DND-41 (cell line): Measurements from ENCODE around the gene MRPL49.
"Not testable (repeated sequence)": the region's sequence is repeated elsewhere in the genome, so short reads cannot be mapped to it uniquely, and the experiment has no call there.

Source experiments
- ATAC-seq: fragments of 200-7000 bp; cut with Tn5 transposase; 3 replicates; pipeline ENCODE4 v1.9.1; 2021; ENCODE audit warnings: low read depth; ENCODE audit not compliant: insufficient read depth
- DNase-seq: peaks from one replicate; pipeline ENCODE4 v3.0.0-alpha.2; 2020
- H2AFZ ChIP-seq: 2 replicates; pipeline ENCODE4 v1.6.0; 2012; ENCODE audit warnings: low read depth, low read length
- H3K27ac ChIP-seq: 2 replicates; pipeline ENCODE4 v1.5.1; 2012; ENCODE audit warnings: low read length, inconsistent platforms
- H3K27me3 ChIP-seq: fragments of 200-600 bp; sonication (generic); 2 replicates; pipeline ENCODE4 v1.6.0; 2012; ENCODE audit warnings: low read length, mild to moderate bottlenecking, inconsistent platforms; ENCODE audit not compliant: insufficient read depth, poor library complexity
- H3K36me3 ChIP-seq: 2 replicates; pipeline ENCODE4 v1.5.1; 2012; ENCODE audit warnings: low read length, inconsistent platforms; ENCODE audit not compliant: insufficient read depth
- H3K4me1 ChIP-seq: 2 replicates; pipeline ENCODE4 v1.5.1; 2012; ENCODE audit warnings: mild to moderate bottlenecking, low read length; ENCODE audit not compliant: insufficient read depth
- H3K4me2 ChIP-seq: 2 replicates; pipeline ENCODE4 v1.6.0; 2012; ENCODE audit warnings: mild to moderate bottlenecking, moderate library complexity, low read length, inconsistent platforms; ENCODE audit not compliant: insufficient read depth
- H3K4me3 ChIP-seq, 2 experiments: fragments of 200-600 bp in 1 of 2; shearing (Covaris generic) in 1 of 2; 2 replicates each; pipeline ENCODE4 v1.5.1; 2012 to 2016; ENCODE audit warnings: inconsistent platforms in 2 of 2, low read length in 2 of 2, mild to moderate bottlenecking in 2 of 2, low read depth in 1 of 2, moderate library complexity in 1 of 2
- H3K79me2 ChIP-seq: 2 replicates; pipeline ENCODE4 v1.6.0; 2012; ENCODE audit warnings: low read length, inconsistent platforms; ENCODE audit not compliant: insufficient read depth
- H3K9ac ChIP-seq: 2 replicates; pipeline ENCODE4 v1.6.0; 2012; ENCODE audit warnings: low read depth, mild to moderate bottlenecking, inconsistent platforms, low read length, moderate library complexity
- H3K9me3 ChIP-seq: 2 replicates; pipeline ENCODE4 v1.5.1; 2012; ENCODE audit warnings: low read length, moderate library complexity, mild to moderate bottlenecking, inconsistent platforms; ENCODE audit not compliant: insufficient read depth, severe bottlenecking
- H4K20me1 ChIP-seq: 2 replicates; pipeline ENCODE4 v1.6.0; 2012; ENCODE audit warnings: low read length; ENCODE audit not compliant: insufficient read depth
- CTCF ChIP-seq: IDR thresholded peaks from 2 replicates; pipeline ENCODE4 v1.5.1; 2012; ENCODE audit warnings: borderline replicate concordance, low read length, moderate library complexity, mild to moderate bottlenecking; ENCODE audit not compliant: poor library complexity, severe bottlenecking; ENCODE audit errors: extremely low read depth
- EZH2 ChIP-seq: IDR thresholded peaks from 3 replicates; pipeline ENCODE4 v1.6.1; 2012; ENCODE audit warnings: borderline replicate concordance, low read depth, mild to moderate bottlenecking, moderate library complexity, low read length, inconsistent platforms; ENCODE audit not compliant: severe bottlenecking

Gene MRPL49

GRCh38 chr11:65169164-65169641 is 47.1 kb downstream of the MRPL49 start:
- Histone ChIP-seq H4K20me1 (no peaks in the 10 kb centered on the region), H2AFZ (peak overlapping the region; percentile 23), H3K36me3 (no peaks in the 10 kb centered on the region), H3K4me3 (no peak overlapping the region), H3K4me2 (no peak overlapping the region), H3K9me3 (no peaks in the 10 kb centered on the region), H3K4me1 (no peaks in the 10 kb centered on the region), H3K79me2 (no peaks in the 10 kb centered on the region), H3K27me3 (no peaks in the 10 kb centered on the region), H3K9ac (no peak overlapping the region), H3K27ac (no peak overlapping the region)
- no peak for DNase-seq
- ATAC-seq: no peak
- TF ChIP-seq EZH2 (no peak), CTCF (no peak)

GRCh38 chr11:65170058-65170534 is 48.0 kb downstream of the MRPL49 start, which contains the start of gene SPDYC:
SPDYC (plus strand) TSS chr11:65170233; CDS start chr11:65171358, 1,125 bp downstream.
- no peaks in the 10 kb centered on the region for H3K4me1 ChIP-seq
- H3K4me3 ChIP-seq: no peak within 1 kb of the TSS

GRCh38 chr11:65172600-65172999 is 50.5 kb downstream of the MRPL49 start:
- Histone ChIP-seq H3K4me2 (no peak overlapping the region), H3K9ac (no peak overlapping the region)

More at GRCh38 chr11:65170058-65170534, 48.0 kb downstream of the MRPL49 start, which contains the start of gene SPDYC:
- DNase-seq (no peak), ATAC-seq (no peak)
- no peaks in the 10 kb centered on the region for H3K79me2 ChIP-seq
- H3K9ac ChIP-seq: no peak within 1 kb of the TSS
- H2AFZ ChIP-seq: peak within 1 kb of the TSS; percentile 23
- no peaks in the 10 kb centered on the region for H3K27me3 ChIP-seq
- H3K36me3 ChIP-seq: no peaks in the 10 kb centered on the region
- H3K27ac ChIP-seq: no peak within 1 kb of the TSS
- no peaks in the 10 kb centered on the region for H4K20me1 ChIP-seq
- no peak within 1 kb of the TSS for H3K4me2 ChIP-seq
- no peaks in the 10 kb centered on the region for H3K9me3 ChIP-seq
- TF ChIP-seq CTCF (no peak), EZH2 (no peak)

GRCh38 chr11:65174571-65175010 is 52.5 kb downstream of the MRPL49 start:
- ATAC-seq, H2AFZ ChIP-seq, H3K27me3 ChIP-seq, H3K36me3 ChIP-seq, H3K4me3 ChIP-seq, H3K4me1 ChIP-seq, H3K9me3 ChIP-seq, H3K4me2 ChIP-seq, H4K20me1 ChIP-seq, DNase-seq, H3K79me2 ChIP-seq, H3K9ac ChIP-seq, H3K27ac ChIP-seq: not testable (repeated sequence)

More at GRCh38 chr11:65172600-65172999, 50.5 kb downstream of the MRPL49 start:
- H3K27ac ChIP-seq: no peak overlapping the region
- no peaks in the 10 kb centered on the region for H3K27me3 ChIP-seq
- H3K36me3 ChIP-seq: no peaks in the 10 kb centered on the region
- no peak for TF ChIP-seq CTCF
- no peak for TF ChIP-seq EZH2
- DNase-seq (no peak), ATAC-seq (no peak)
- no peak overlapping the region for H2AFZ ChIP-seq
- no peak overlapping the region for H3K4me3 ChIP-seq
- no peaks in the 10 kb centered on the region for H3K9me3 ChIP-seq
- no peaks in the 10 kb centered on the region for H4K20me1 ChIP-seq
- H3K4me1 ChIP-seq: no peaks in the 10 kb centered on the region
- no peaks in the 10 kb centered on the region for H3K79me2 ChIP-seq
